Smooth muscle cell (in vitro differentiated cells): Measurements from ENCODE around the gene SIDT2. TPM values are rescaled to one million over a fixed set of nuclear protein-coding genes. Genes with fewer than 3 reads are reported as not detected.

Source experiments
- DNase-seq: peaks from one replicate; lab custom pipeline; 2025; ENCODE audit not compliant: unreplicated experiment; lab: John Stamatoyannopoulos, UW
- H2AFZ ChIP-seq: fragments of 200-600 bp; sonication (generic); 2 replicates; pipeline ENCODE4 v1.6.0; 2016; ENCODE audit warnings: antibody characterized with exemption, low read depth, mild to moderate bottlenecking
- H3F3A ChIP-seq: fragments of 200-600 bp; sonication (generic); 2 replicates; pipeline ENCODE4 v1.6.0; 2017; ENCODE audit warnings: antibody characterized with exemption, low read depth
- H3K27ac ChIP-seq: fragments of 200-600 bp; sonication (generic); 2 replicates; pipeline ENCODE4 v1.5.1; 2016; ENCODE audit warnings: low read depth, mild to moderate bottlenecking
- H3K27me3 ChIP-seq: fragments of 200-600 bp; sonication (generic); 2 replicates; pipeline ENCODE4 v1.6.1; 2016; ENCODE audit warnings: low read depth, mild to moderate bottlenecking
- H3K36me3 ChIP-seq: fragments of 200-600 bp; sonication (generic); 2 replicates; pipeline ENCODE4 v1.5.1; 2016; ENCODE audit warnings: low read depth
- H3K4me1 ChIP-seq: fragments of 200-600 bp; sonication (generic); 2 replicates; pipeline ENCODE4 v1.5.1; 2016; ENCODE audit warnings: low read depth
- H3K4me2 ChIP-seq: fragments of 200-600 bp; sonication (generic); 2 replicates; pipeline ENCODE4 v1.6.0; 2016; ENCODE audit warnings: mild to moderate bottlenecking
- H3K4me3 ChIP-seq: fragments of 200-600 bp; sonication (generic); 2 replicates; pipeline ENCODE4 v1.5.1; 2016; ENCODE audit warnings: mild to moderate bottlenecking
- H3K79me2 ChIP-seq: fragments of 200-600 bp; sonication (generic); 2 replicates; pipeline ENCODE4 v1.6.0; 2016; ENCODE audit warnings: low read depth, mild to moderate bottlenecking
- H3K9ac ChIP-seq: fragments of 200-600 bp; sonication (generic); 2 replicates; pipeline ENCODE4 v1.6.0; 2016; ENCODE audit warnings: low read depth
- H3K9me3 ChIP-seq: fragments of 200-600 bp; sonication (generic); replicated peaks from 2 replicates; pipeline ENCODE4 v1.5.1; 2016; ENCODE audit warnings: low read depth
- H4K20me1 ChIP-seq: fragments of 200-600 bp; sonication (generic); 2 replicates; pipeline ENCODE4 v1.6.0; 2016; ENCODE audit warnings: low read depth
- WGBS: methylation state at CpG from one replicate; pipeline ENCODE4 v1.1.7; 2016; ENCODE audit warnings: low lambda C conversion rate; 5-methylcytosine and 5-hydroxymethylcytosine counted together
- polyA plus RNA-seq: library from polyadenylated mRNA; unstranded; fragments of >200 nt; fragmentation: Nextera tagmentation; extraction: Ambion mirVana; gene quantifications from 2 replicates; pipeline ENCODE4 v1.2.1, GENCODE V29; 2016
- total RNA-seq: library from RNA; depleted of rRNA; stranded (reverse); fragments of >200 nt; gene quantifications from 2 replicates; pipeline ENCODE4 v1.2.3, GENCODE V29; 2014
- TF ChIP-seq, protein P1 (sequence below): fragments of 200-600 bp; sonication (generic); IDR thresholded peaks from 2 replicates; pipeline ENCODE4 v1.5.1; 2017; ENCODE audit warnings: borderline replicate concordance, mild to moderate bottlenecking, antibody characterized with exemption; ENCODE audit not compliant: insufficient read depth, poor library complexity, severe bottlenecking

The SIDT2 gene
- total and polyA plus RNA-seq, 2 experiments from 2014 or later: 11.6 to 35.0 TPM

DNA sequence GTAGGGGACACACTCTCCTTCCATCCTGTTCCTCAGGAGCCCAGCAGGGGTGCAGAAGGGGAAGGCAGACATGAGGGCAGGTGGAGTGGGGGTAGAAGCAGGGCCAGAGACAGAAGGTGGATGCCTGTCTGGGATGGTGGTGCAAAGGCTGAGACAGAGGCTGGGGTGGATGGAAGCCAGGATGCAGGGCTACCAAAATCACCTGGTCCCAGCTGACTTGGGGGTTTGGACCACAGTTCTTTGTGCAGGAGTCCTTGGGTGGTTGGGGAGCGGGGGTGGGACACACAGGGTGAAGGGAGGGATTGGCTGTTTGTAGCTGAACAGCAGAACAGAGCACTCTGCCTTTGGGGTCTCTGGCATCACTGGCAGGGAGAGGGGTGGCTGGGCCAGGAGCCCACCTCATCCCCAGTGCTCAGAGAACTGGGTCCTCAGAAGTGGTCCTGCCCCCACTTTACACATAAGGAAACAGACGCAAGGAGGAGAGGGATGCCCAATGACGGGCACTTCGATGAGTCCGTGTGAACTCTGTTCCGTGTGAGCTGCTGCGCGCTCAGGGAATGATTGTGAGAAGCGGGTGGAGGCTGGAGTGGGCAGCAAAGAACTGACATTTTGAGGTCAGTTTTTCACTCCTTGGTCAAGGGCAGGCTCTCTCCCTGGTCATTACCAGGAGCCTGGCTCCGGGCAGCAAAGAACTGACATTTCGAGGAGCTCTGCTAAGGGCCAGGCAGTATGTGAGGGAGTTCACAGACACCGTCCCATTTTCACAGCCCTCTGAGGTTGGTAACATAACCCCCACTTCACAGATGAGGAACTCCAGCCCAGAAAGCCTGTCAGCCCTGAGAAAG is 22.5 kb downstream of the SIDT2 start:
- H3K4me2 ChIP-seq: peak overlapping the region; percentile 85
- TF ChIP-seq, protein P1, sequence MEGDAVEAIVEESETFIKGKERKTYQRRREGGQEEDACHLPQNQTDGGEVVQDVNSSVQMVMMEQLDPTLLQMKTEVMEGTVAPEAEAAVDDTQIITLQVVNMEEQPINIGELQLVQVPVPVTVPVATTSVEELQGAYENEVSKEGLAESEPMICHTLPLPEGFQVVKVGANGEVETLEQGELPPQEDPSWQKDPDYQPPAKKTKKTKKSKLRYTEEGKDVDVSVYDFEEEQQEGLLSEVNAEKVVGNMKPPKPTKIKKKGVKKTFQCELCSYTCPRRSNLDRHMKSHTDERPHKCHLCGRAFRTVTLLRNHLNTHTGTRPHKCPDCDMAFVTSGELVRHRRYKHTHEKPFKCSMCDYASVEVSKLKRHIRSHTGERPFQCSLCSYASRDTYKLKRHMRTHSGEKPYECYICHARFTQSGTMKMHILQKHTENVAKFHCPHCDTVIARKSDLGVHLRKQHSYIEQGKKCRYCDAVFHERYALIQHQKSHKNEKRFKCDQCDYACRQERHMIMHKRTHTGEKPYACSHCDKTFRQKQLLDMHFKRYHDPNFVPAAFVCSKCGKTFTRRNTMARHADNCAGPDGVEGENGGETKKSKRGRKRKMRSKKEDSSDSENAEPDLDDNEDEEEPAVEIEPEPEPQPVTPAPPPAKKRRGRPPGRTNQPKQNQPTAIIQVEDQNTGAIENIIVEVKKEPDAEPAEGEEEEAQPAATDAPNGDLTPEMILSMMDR: no peak
- peaks cover 59% of the 10 kb centered on the region for H4K20me1 ChIP-seq
- 51% methylated on average over 12 of the region's 12 CpGs for WGBS
- no peaks in the 10 kb centered on the region for H3K27me3 ChIP-seq
- H3F3A ChIP-seq: peaks cover 53% of the 10 kb centered on the region
- H3K27ac ChIP-seq: peak overlapping the region; percentile 79
- DNase-seq: no peak
- H3K4me1 ChIP-seq: peaks cover 29% of the 10 kb centered on the region
- H3K9ac ChIP-seq: peak overlapping the region; percentile 46
- no peaks in the 10 kb centered on the region for H3K36me3 ChIP-seq
- no peak overlapping the region for H2AFZ ChIP-seq
- peaks cover 50% of the 10 kb centered on the region for H3K79me2 ChIP-seq
- H3K9me3 ChIP-seq: no peaks in the 10 kb centered on the region
- peak overlapping the region; percentile 49 for H3K4me3 ChIP-seq

DNA sequence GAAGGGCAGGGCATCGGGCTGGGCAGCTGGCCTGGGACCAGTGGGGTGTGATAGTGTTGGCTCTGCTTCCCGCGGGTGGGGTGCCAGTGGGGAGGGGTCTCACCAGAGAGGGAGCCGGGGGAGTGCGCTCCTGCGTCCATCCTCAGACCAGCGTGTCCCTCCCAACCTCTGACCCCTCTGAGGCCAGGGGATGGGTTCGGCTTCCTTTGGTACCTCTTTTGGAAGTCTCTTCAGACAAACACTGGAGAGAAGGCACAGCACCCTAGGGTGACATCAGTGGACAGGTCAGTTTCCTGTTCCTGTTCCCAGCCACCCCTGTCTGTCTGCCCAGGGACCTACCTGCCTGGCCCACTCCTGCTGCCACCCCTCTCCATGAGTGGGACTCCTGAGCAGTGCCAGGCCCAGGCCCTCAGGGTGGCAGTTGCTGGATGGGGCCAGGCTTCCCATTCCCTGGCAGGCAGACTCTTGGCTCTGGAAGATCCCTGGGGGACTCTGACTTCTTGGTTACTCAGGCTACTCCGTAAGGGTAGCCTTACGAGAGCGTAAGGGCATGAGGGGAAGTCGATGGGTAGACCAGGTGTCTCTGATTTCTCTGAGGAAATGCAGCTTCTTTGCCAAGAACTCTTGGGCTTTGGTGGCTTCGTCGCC is 23.2 kb downstream of the SIDT2 start:
- Histone ChIP-seq H3K27me3 (no peaks in the 10 kb centered on the region), H2AFZ (no peak overlapping the region), H3K4me2 (peak overlapping the region; percentile 85), H4K20me1 (peaks cover 59% of the 10 kb centered on the region), H3K9me3 (no peaks in the 10 kb centered on the region), H3F3A (peaks cover 53% of the 10 kb centered on the region), H3K79me2 (peaks cover 50% of the 10 kb centered on the region), H3K36me3 (no peaks in the 10 kb centered on the region), H3K4me1 (peaks cover 29% of the 10 kb centered on the region), H3K27ac (peak overlapping the region; percentile 79), H3K4me3 (peak overlapping the region; percentile 49), H3K9ac (peak overlapping the region; percentile 46)
- WGBS: 71% methylated on average over 14 of the region's 14 CpGs
- TF ChIP-seq, protein P1: no peak
- no peak for DNase-seq

DNA sequence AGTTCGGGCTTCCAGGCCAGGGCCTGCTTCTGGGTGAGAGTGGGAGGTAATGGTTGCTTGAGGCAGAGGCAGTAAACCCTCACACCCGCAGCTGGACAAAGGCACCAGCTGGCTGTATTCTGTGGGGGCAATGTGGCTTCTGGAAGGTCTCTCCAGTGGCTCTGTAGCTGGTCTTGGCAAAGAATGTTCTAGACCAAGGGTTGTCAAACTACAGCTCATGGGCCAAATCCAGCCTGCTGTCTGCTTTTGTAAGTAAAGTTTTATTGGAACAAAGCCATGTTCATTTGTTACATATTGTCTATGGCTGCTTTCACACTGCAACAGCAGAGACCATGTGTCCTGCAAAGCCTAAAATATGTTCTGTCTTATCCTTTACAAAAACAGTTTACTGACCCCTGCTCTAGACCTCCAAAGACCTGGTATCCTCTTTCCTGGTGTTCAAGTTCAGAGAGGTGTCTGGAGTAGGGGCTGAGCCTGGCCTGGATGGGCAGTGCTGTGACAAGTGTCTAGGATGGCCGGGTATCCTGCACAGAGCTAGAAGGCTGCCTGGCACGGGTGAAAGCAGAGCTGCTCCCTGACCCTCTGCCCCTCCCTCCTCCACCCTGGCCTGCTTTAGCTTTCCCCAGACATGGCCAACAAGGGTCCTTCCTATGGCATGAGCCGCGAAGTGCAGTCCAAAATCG is 24.0 kb downstream of the SIDT2 start:
- 75% methylated on average over 7 of the region's 7 CpGs for WGBS
- Histone ChIP-seq H3K9ac (peak overlapping the region; percentile 46), H3K4me2 (peak overlapping the region; percentile 85), H3K36me3 (no peaks in the 10 kb centered on the region), H3K4me3 (peak overlapping the region; percentile 49), H3K27ac (peak overlapping the region; percentile 79), H3K9me3 (no peaks in the 10 kb centered on the region), H2AFZ (no peak overlapping the region), H3K27me3 (no peaks in the 10 kb centered on the region), H3K4me1 (peaks cover 29% of the 10 kb centered on the region), H4K20me1 (peaks cover 59% of the 10 kb centered on the region), H3F3A (peaks cover 51% of the 10 kb centered on the region), H3K79me2 (peaks cover 50% of the 10 kb centered on the region)
- TF ChIP-seq, protein P1: no peak
- DNase-seq: no peak
